A673 (cell line): ENCODE measurements around the gene SRP9.

ENCODE experiments used
- CTCF ChIP-seq: fragments of 300-800, 200-600 bp; sonication (generic); conservative IDR thresholded peaks from 2 replicates; pipeline ENCODE4 v1.5.1; 2017; ENCODE audit warnings: low read depth, mild to moderate bottlenecking, antibody characterized with exemption, low read length, moderate library complexity, mixed read lengths
- EZH2 ChIP-seq: fragments of 200-600 bp; sonication (generic); IDR thresholded peaks from 2 replicates; pipeline ENCODE4 v1.6.1; 2017; ENCODE audit warnings: borderline replicate concordance, low read depth, mild to moderate bottlenecking, mixed read lengths, antibody characterized with exemption, low read length; ENCODE audit not compliant: poor library complexity, severe bottlenecking

GRCh38 chr1:225817611-225818061 is 40.0 kb downstream of the SRP9 start:
- TF ChIP-seq CTCF (no peak), EZH2 (no peak)
